GM19099 (cell line): Measurements from ENCODE around the gene SS18L1.

Experiments used
- POLR2A ChIP-seq: IDR thresholded peaks from 3 replicates; pipeline ENCODE4 v1.6.1; 2011; ENCODE audit warnings: low read depth; ENCODE audit not compliant: insufficient read length; ENCODE audit errors: extremely low read depth

SS18L1 gene

GRCh38 chr20:62230276-62230675 lies 86.7 kb downstream of the SS18L1 start:
- no peak for TF ChIP-seq POLR2A

- TF ChIP-seq POLR2A, result no peak
These were observed 87.1 kb downstream of the SS18L1 start for GRCh38 chr20:62230696-62231095.

GRCh38 chr20:62231292-62231691 lies 87.7 kb downstream of the SS18L1 start:
- TF ChIP-seq POLR2A, result no peak
